Cardiac fibroblast (primary cell): ENCODE measurements around the gene SHISA5.

ENCODE experiments used
- DNase-seq, 2 donors: peaks; one replicate each; pipeline versions ENCODE4 v3.0.0 to v3.0.0-alpha.2; 2010; ENCODE audit warnings: low read depth in 2 of 2
- H3K4me3 ChIP-seq, 2 donors: replicated peaks in 1 of 2; 1 replicate in 1 of 2; 2 replicates in 1 of 2; pipeline ENCODE4 v1.5.1; 2011; ENCODE audit warnings: low read depth in 2 of 2, low read length in 2 of 2, mild to moderate bottlenecking in 2 of 2, moderate library complexity in 1 of 2
- CTCF ChIP-seq: IDR thresholded peaks from one replicate; pipeline ENCODE4 v1.5.1; 2011; ENCODE audit warnings: low read depth, mild to moderate bottlenecking, low read length, inconsistent platforms

The SHISA5 gene

GRCh38 chr3:48507256-48508061, 3.5 kb upstream of the SHISA5 start:
- TF ChIP-seq CTCF = peak; percentile 44
- H3K4me3 ChIP-seq = no peak overlapping the region
- peak; percentile 54 to 64 for DNase-seq

- no peak overlapping the region for H3K4me3 ChIP-seq
- TF ChIP-seq CTCF = no peak
- no peak for DNase-seq
Observed at GRCh38 chr3:48505968-48506504, 2.1 kb upstream of the SHISA5 start.

- H3K4me3 ChIP-seq = no peak overlapping the region
- no peak for TF ChIP-seq CTCF
- DNase-seq = no peak
Observed at GRCh38 chr3:48505146-48505545, 1.2 kb upstream of the SHISA5 start.

GRCh38 chr3:48503401-48504050, 448 bp downstream of the SHISA5 start:
- peak; percentile 57 to 59 for DNase-seq
- no peak for TF ChIP-seq CTCF
- H3K4me3 ChIP-seq = peak overlapping the region; percentile 77 to 87

GRCh38 chr3:48502728-48503168, 1.2 kb downstream of the SHISA5 start:
- TF ChIP-seq CTCF = no peak
- DNase-seq = no peak
- peak overlapping the region; percentile 77 to 87 for H3K4me3 ChIP-seq

- no peak for TF ChIP-seq CTCF
- DNase-seq = no peak
- no peak overlapping the region for H3K4me3 ChIP-seq
Observed at GRCh38 chr3:48502121-48502520, 1.9 kb downstream of the SHISA5 start.
